Measurements from ENCODE around the gene LAMA4.

Gene LAMA4

GRCh38 chr6:112216662-112217551 is 37.5 kb downstream of the LAMA4 start:
- no peak overlapping the region for H3K9ac ChIP-seq (ENCODE audit: low read depth, low read length, poor library complexity)
- H2BK15ac ChIP-seq (ENCODE audit: low read length), result no peak overlapping the region
- H2BK5ac ChIP-seq (ENCODE audit: low read length), result no peak overlapping the region
- no peaks in the 10 kb centered on the region for H3K36me3 ChIP-seq (replicated peaks in 1 of 2; ENCODE audit: control insufficient read depth in 2 of 2, insufficient read depth in 2 of 2, low read length in 2 of 2)
- no peak overlapping the region for H2BK12ac ChIP-seq (ENCODE audit: low read length)
- no peak overlapping the region for H2AK5ac ChIP-seq (ENCODE audit: low read depth, low read length)
- no peaks in the 10 kb centered on the region for H3K27me3 ChIP-seq (ENCODE audit: control insufficient read depth in 3 of 3, insufficient read depth in 3 of 3, low read depth in 1 of 3, low read length in 3 of 3)
- no peak overlapping the region for H3K27ac ChIP-seq (replicated peaks; ENCODE audit: low read length)
- no peak overlapping the region for H2BK120ac ChIP-seq (ENCODE audit: low read depth, low read length)
- H3K23ac ChIP-seq (ENCODE audit: low read depth, low read length, poor library complexity), result no peak overlapping the region
- no peak overlapping the region for H3K4me3 ChIP-seq (ENCODE audit: low read length in 2 of 2)
- H3K18ac ChIP-seq (ENCODE audit: low read length), result no peak overlapping the region
- no peak overlapping the region for H4K8ac ChIP-seq (ENCODE audit: low read depth, low read length)
- no peak for DNase-seq (ENCODE audit: low spot score)
- no peak overlapping the region for H3K4ac ChIP-seq (ENCODE audit: low read length)
- H2AFZ ChIP-seq (ENCODE audit: low read length), result peak overlapping the region; percentile 20
- no peak overlapping the region for H4K91ac ChIP-seq (ENCODE audit: low read depth, low read length, poor library complexity)
- H3K14ac ChIP-seq (ENCODE audit: low read length), result no peak overlapping the region
- peaks cover 1 to 20% of the 10 kb centered on the region in 2 donors for H3K4me1 ChIP-seq (ENCODE audit: control insufficient read depth in 2 of 2, insufficient read depth in 1 of 2, low read depth in 1 of 2, low read length in 2 of 2)
- no peaks in the 10 kb centered on the region for H3K79me1 ChIP-seq (ENCODE audit: low read depth, low read length)
- no CpG with 5 or more reads among the region's 6 CpGs for WGBS, 2 donors (ENCODE audit: extremely low coverage in 2 of 2, insufficient read length in 2 of 2, insufficient replicate concordance in 1 of 2)
- H3K4me2 ChIP-seq (ENCODE audit: insufficient read depth, low read length, poor library complexity, severe bottlenecking), result no peak overlapping the region
- H3K9me3 ChIP-seq (replicated peaks in 1 of 2; ENCODE audit: control insufficient read depth in 2 of 2, insufficient read depth in 1 of 2, low read depth in 1 of 2, low read length in 2 of 2), result no peaks in the 10 kb centered on the region

- no peaks in the 10 kb centered on the region for H3K27me3 ChIP-seq (ENCODE audit: control insufficient read depth in 3 of 3, insufficient read depth in 3 of 3, low read depth in 1 of 3, low read length in 3 of 3)
- H2BK5ac ChIP-seq (ENCODE audit: low read length), result no peak overlapping the region
- H3K4me3 ChIP-seq (ENCODE audit: low read length in 2 of 2), result no peak overlapping the region
- H2BK120ac ChIP-seq (ENCODE audit: low read depth, low read length), result no peak overlapping the region
- DNase-seq (ENCODE audit: low spot score), result no peak
- WGBS, 2 donors (ENCODE audit: extremely low coverage in 2 of 2, insufficient read length in 2 of 2, insufficient replicate concordance in 1 of 2), result no CpG with 5 or more reads among the region's 7 CpGs
- no peak overlapping the region for H3K23ac ChIP-seq (ENCODE audit: low read depth, low read length, poor library complexity)
- no peak overlapping the region for H4K91ac ChIP-seq (ENCODE audit: low read depth, low read length, poor library complexity)
- H3K4ac ChIP-seq (ENCODE audit: low read length), result no peak overlapping the region
- no peak overlapping the region for H3K27ac ChIP-seq (replicated peaks; ENCODE audit: low read length)
- H3K36me3 ChIP-seq (replicated peaks in 1 of 2; ENCODE audit: control insufficient read depth in 2 of 2, insufficient read depth in 2 of 2, low read length in 2 of 2), result no peaks in the 10 kb centered on the region
- H2BK15ac ChIP-seq (ENCODE audit: low read length), result no peak overlapping the region
- no peak overlapping the region for H3K4me2 ChIP-seq (ENCODE audit: insufficient read depth, low read length, poor library complexity, severe bottlenecking)
- peaks cover 1 to 20% of the 10 kb centered on the region in 2 donors for H3K4me1 ChIP-seq (ENCODE audit: control insufficient read depth in 2 of 2, insufficient read depth in 1 of 2, low read depth in 1 of 2, low read length in 2 of 2)
- no peak overlapping the region for H3K9ac ChIP-seq (ENCODE audit: low read depth, low read length, poor library complexity)
- no peaks in the 10 kb centered on the region for H3K9me3 ChIP-seq (replicated peaks in 1 of 2; ENCODE audit: control insufficient read depth in 2 of 2, insufficient read depth in 1 of 2, low read depth in 1 of 2, low read length in 2 of 2)
- no peak overlapping the region for H3K18ac ChIP-seq (ENCODE audit: low read length)
- no peak overlapping the region for H3K14ac ChIP-seq (ENCODE audit: low read length)
- H2AFZ ChIP-seq (ENCODE audit: low read length), result no peak overlapping the region
- H4K8ac ChIP-seq (ENCODE audit: low read depth, low read length), result no peak overlapping the region
- no peaks in the 10 kb centered on the region for H3K79me1 ChIP-seq (ENCODE audit: low read depth, low read length)
- H2BK12ac ChIP-seq (ENCODE audit: low read length), result no peak overlapping the region
- H2AK5ac ChIP-seq (ENCODE audit: low read depth, low read length), result no peak overlapping the region
These were observed 38.7 kb downstream of the LAMA4 start for GRCh38 chr6:112215488-112216284.

- no peak for DNase-seq (ENCODE audit: low spot score)
- no CpG with 5 or more reads among the region's 2 CpGs for WGBS, 2 donors (ENCODE audit: extremely low coverage in 2 of 2, insufficient read length in 2 of 2, insufficient replicate concordance in 1 of 2)
- no peak overlapping the region for H3K4me3 ChIP-seq (ENCODE audit: low read length in 2 of 2)
These were observed 39.6 kb downstream of the LAMA4 start for GRCh38 chr6:112214739-112215269.

GRCh38 chr6:112210852-112211251 is 43.5 kb downstream of the LAMA4 start:
- Histone ChIP-seq H3K36me3 (replicated peaks in 1 of 2; ENCODE audit: control insufficient read depth in 2 of 2, insufficient read depth in 2 of 2, low read length in 2 of 2) (no peaks in the 10 kb centered on the region), H3K79me1 (ENCODE audit: low read depth, low read length) (no peaks in the 10 kb centered on the region), H3K4me3 (ENCODE audit: low read length in 2 of 2) (no peak overlapping the region), H2AK5ac (ENCODE audit: low read depth, low read length) (no peak overlapping the region), H3K9me3 (replicated peaks in 1 of 2; ENCODE audit: control insufficient read depth in 2 of 2, insufficient read depth in 1 of 2, low read depth in 1 of 2, low read length in 2 of 2) (peaks cover 0 to 12% of the 10 kb centered on the region in 2 donors), H4K8ac (ENCODE audit: low read depth, low read length) (no peak overlapping the region), H2BK5ac (ENCODE audit: low read length) (no peak overlapping the region), H2BK15ac (ENCODE audit: low read length) (no peak overlapping the region), H3K18ac (ENCODE audit: low read length) (no peak overlapping the region), H3K9ac (ENCODE audit: low read depth, low read length, poor library complexity) (no peak overlapping the region), H2BK120ac (ENCODE audit: low read depth, low read length) (no peak overlapping the region), H2BK12ac (ENCODE audit: low read length) (no peak overlapping the region), H3K14ac (ENCODE audit: low read length) (no peak overlapping the region), H2AFZ (ENCODE audit: low read length) (no peak overlapping the region), H3K23ac (ENCODE audit: low read depth, low read length, poor library complexity) (no peak overlapping the region), H3K4ac (ENCODE audit: low read length) (no peak overlapping the region), H3K27ac (replicated peaks; ENCODE audit: low read length) (no peak overlapping the region), H4K91ac (ENCODE audit: low read depth, low read length, poor library complexity) (no peak overlapping the region), H3K4me1 (ENCODE audit: control insufficient read depth in 2 of 2, insufficient read depth in 1 of 2, low read depth in 1 of 2, low read length in 2 of 2) (peaks cover 2 to 24% of the 10 kb centered on the region in 2 donors), H3K27me3 (ENCODE audit: control insufficient read depth in 3 of 3, insufficient read depth in 3 of 3, low read depth in 1 of 3, low read length in 3 of 3) (no peaks in the 10 kb centered on the region), H3K4me2 (ENCODE audit: insufficient read depth, low read length, poor library complexity, severe bottlenecking) (no peak overlapping the region)
- no peak for DNase-seq (ENCODE audit: low spot score)
- no CpG with 5 or more reads among the region's 2 CpGs for WGBS, 2 donors (ENCODE audit: extremely low coverage in 2 of 2, insufficient read length in 2 of 2, insufficient replicate concordance in 1 of 2)

More at GRCh38 chr6:112214739-112215269, 39.6 kb downstream of the LAMA4 start:
- no peak overlapping the region for H3K23ac ChIP-seq (ENCODE audit: low read depth, low read length, poor library complexity)
- no peaks in the 10 kb centered on the region for H3K36me3 ChIP-seq (replicated peaks in 1 of 2; ENCODE audit: control insufficient read depth in 2 of 2, insufficient read depth in 2 of 2, low read length in 2 of 2)
- H3K9me3 ChIP-seq (replicated peaks in 1 of 2; ENCODE audit: control insufficient read depth in 2 of 2, insufficient read depth in 1 of 2, low read depth in 1 of 2, low read length in 2 of 2), result peaks cover 0 to 5% of the 10 kb centered on the region in 2 donors
- H3K14ac ChIP-seq (ENCODE audit: low read length), result no peak overlapping the region
- H2BK5ac ChIP-seq (ENCODE audit: low read length), result no peak overlapping the region
- H2BK15ac ChIP-seq (ENCODE audit: low read length), result no peak overlapping the region
- no peak overlapping the region for H3K27ac ChIP-seq (replicated peaks; ENCODE audit: low read length)
- no peaks in the 10 kb centered on the region for H3K79me1 ChIP-seq (ENCODE audit: low read depth, low read length)
- peak overlapping the region; percentile 17 for H2AFZ ChIP-seq (ENCODE audit: low read length)
- no peak overlapping the region for H3K9ac ChIP-seq (ENCODE audit: low read depth, low read length, poor library complexity)
- H3K27me3 ChIP-seq (ENCODE audit: control insufficient read depth in 3 of 3, insufficient read depth in 3 of 3, low read depth in 1 of 3, low read length in 3 of 3), result no peaks in the 10 kb centered on the region
- H4K8ac ChIP-seq (ENCODE audit: low read depth, low read length), result no peak overlapping the region
- H3K4me1 ChIP-seq (ENCODE audit: control insufficient read depth in 2 of 2, insufficient read depth in 1 of 2, low read depth in 1 of 2, low read length in 2 of 2), result peaks cover 1 to 20% of the 10 kb centered on the region in 2 donors
- H2AK5ac ChIP-seq (ENCODE audit: low read depth, low read length), result no peak overlapping the region
- no peak overlapping the region for H2BK12ac ChIP-seq (ENCODE audit: low read length)
- H2BK120ac ChIP-seq (ENCODE audit: low read depth, low read length), result no peak overlapping the region
- H3K4me2 ChIP-seq (ENCODE audit: insufficient read depth, low read length, poor library complexity, severe bottlenecking), result no peak overlapping the region
- H4K91ac ChIP-seq (ENCODE audit: low read depth, low read length, poor library complexity), result no peak overlapping the region
- no peak overlapping the region for H3K4ac ChIP-seq (ENCODE audit: low read length)
- no peak overlapping the region for H3K18ac ChIP-seq (ENCODE audit: low read length)

Data from neuronal stem cell (in vitro differentiated cells).